ENCODE measurements around the gene ADGRF1.

Gene ADGRF1

GRCh38 chr6:47032974-47033765 lies 9.0 kb downstream of the ADGRF1 start:
- Histone ChIP-seq H3K27me3 (ENCODE audit: control insufficient read depth in 1 of 2, insufficient read depth in 2 of 2, low read length in 2 of 2) (no peaks in the 10 kb centered on the region), H3K4me3 (ENCODE audit: low read depth in 1 of 2, low read length in 2 of 2) (no peak overlapping the region), H3K4me1 (ENCODE audit: insufficient read depth, low read length) (peaks cover 10% of the 10 kb centered on the region), H3K9me3 (ENCODE audit: low read length) (no peaks in the 10 kb centered on the region), H3K27ac (ENCODE audit: low read depth, low read length) (no peak overlapping the region), H3K36me3 (ENCODE audit: insufficient read depth, low read length) (no peaks in the 10 kb centered on the region), H3K9ac (ENCODE audit: low read length) (no peak overlapping the region)

DNA sequence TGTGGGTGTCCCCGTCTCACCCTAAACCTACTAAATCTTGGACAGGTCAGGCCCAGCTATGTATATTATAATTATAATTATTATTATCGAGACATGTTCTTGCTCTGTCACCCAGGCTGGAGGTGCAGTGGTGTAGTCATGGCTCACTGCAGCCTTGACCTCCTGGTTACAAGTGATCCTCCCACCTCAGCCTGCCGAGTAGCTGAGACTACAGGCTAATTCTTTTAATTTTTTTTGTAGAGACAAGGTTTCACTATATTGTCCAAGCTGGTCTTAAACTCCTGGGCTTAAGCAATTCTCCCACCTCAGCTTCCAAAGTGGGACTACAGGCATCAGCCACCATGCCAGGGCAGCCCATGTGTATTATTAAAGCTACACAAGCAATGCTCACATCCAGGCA lies 10.5 kb downstream of the ADGRF1 start:
- Histone ChIP-seq H3K9me3 (ENCODE audit: low read length) (no peaks in the 10 kb centered on the region), H3K9ac (ENCODE audit: low read length) (no peak overlapping the region), H3K4me1 (ENCODE audit: insufficient read depth, low read length) (peaks cover 10% of the 10 kb centered on the region), H3K27ac (ENCODE audit: low read depth, low read length) (no peak overlapping the region), H3K4me3 (ENCODE audit: low read depth in 1 of 2, low read length in 2 of 2) (no peak overlapping the region), H3K36me3 (ENCODE audit: insufficient read depth, low read length) (no peaks in the 10 kb centered on the region), H3K27me3 (ENCODE audit: control insufficient read depth in 1 of 2, insufficient read depth in 2 of 2, low read length in 2 of 2) (no peaks in the 10 kb centered on the region)

DNA sequence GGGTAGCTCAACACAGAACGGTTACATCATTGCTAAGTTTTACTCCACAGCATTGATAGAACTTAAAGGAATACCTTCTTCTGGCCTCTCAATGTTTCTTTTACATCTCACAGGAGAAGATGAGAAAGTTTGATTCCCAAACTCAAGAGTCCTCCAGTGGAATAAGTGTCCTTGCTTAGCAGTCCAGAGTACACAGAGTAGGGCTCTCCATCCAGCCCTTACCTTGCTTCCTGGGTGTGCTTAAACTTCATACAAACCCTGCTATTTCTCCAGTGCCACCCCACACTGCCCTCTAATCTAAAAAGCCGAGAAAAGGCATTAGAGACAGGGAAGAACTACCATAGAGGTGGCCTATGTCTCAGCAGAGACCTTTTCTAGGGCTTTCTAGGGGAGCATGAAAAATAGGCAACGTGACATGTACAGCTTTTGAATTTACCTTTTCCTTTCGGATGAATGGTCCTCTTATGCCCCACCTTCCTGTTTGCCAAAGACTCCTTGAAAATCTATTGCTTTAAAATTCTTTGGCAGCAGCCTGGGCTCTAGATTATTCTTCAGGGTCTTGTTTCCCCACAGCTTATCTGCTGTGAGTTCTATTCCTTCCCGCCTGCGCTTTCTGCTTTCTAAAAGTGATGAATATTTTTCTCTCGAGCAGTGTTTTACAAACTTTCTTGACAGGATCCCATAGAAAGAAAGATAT lies 12.1 kb downstream of the ADGRF1 start:
- Histone ChIP-seq H3K27ac (ENCODE audit: low read depth, low read length) (no peak overlapping the region), H3K9me3 (ENCODE audit: low read length) (no peaks in the 10 kb centered on the region)

GRCh38 chr6:47028835-47029360 lies 13.2 kb downstream of the ADGRF1 start:
- H3K4me1 ChIP-seq (ENCODE audit: insufficient read depth, low read length): no peaks in the 10 kb centered on the region
- H3K4me3 ChIP-seq (ENCODE audit: low read depth in 1 of 2, low read length in 2 of 2): no peak overlapping the region
- H3K36me3 ChIP-seq (ENCODE audit: insufficient read depth, low read length): no peaks in the 10 kb centered on the region
- H3K9me3 ChIP-seq (ENCODE audit: low read length): no peaks in the 10 kb centered on the region
- no peak overlapping the region for H3K9ac ChIP-seq (ENCODE audit: low read length)
- H3K27ac ChIP-seq (ENCODE audit: low read depth, low read length): no peak overlapping the region
- no peaks in the 10 kb centered on the region for H3K27me3 ChIP-seq (ENCODE audit: control insufficient read depth in 1 of 2, insufficient read depth in 2 of 2, low read length in 2 of 2)

More for the DNA sequence above, 12.1 kb downstream of the ADGRF1 start:
- Histone ChIP-seq H3K36me3 (ENCODE audit: insufficient read depth, low read length) (no peaks in the 10 kb centered on the region), H3K9ac (ENCODE audit: low read length) (no peak overlapping the region), H3K27me3 (ENCODE audit: control insufficient read depth in 1 of 2, insufficient read depth in 2 of 2, low read length in 2 of 2) (no peaks in the 10 kb centered on the region), H3K4me1 (ENCODE audit: insufficient read depth, low read length) (peaks cover 9% of the 10 kb centered on the region), H3K4me3 (ENCODE audit: low read depth in 1 of 2, low read length in 2 of 2) (no peak overlapping the region)

GRCh38 chr6:47027315-47027714 lies 14.8 kb downstream of the ADGRF1 start:
- H3K9me3 ChIP-seq (ENCODE audit: low read length): no peaks in the 10 kb centered on the region

DNA sequence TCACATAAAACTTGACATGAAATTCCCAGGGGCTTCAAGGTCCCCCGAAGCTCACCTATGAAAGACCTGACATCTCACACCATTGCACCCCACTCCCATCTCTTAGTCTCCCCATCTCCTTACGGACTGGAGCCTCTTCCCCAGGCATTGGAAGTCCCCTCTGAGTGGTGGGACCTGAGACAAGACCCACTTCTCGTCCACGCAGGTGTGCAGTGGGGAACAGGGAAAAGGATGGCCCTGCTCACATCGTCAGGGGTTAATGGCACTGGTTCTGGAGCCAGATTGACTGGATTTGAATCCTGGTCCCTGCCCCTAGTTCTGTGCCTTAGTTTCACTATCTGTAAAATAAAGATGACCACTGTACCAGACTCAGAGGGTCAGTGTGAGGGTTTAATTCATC lies 15.5 kb downstream of the ADGRF1 start:
- H3K36me3 ChIP-seq (ENCODE audit: insufficient read depth, low read length): no peaks in the 10 kb centered on the region
- no peak overlapping the region for H3K27ac ChIP-seq (ENCODE audit: low read depth, low read length)
- no peaks in the 10 kb centered on the region for H3K4me1 ChIP-seq (ENCODE audit: insufficient read depth, low read length)
- no peak overlapping the region for H3K4me3 ChIP-seq (ENCODE audit: low read depth in 1 of 2, low read length in 2 of 2)
- no peak overlapping the region for H3K9ac ChIP-seq (ENCODE audit: low read length)
- no peaks in the 10 kb centered on the region for H3K27me3 ChIP-seq (ENCODE audit: control insufficient read depth in 1 of 2, insufficient read depth in 2 of 2, low read length in 2 of 2)
- no peaks in the 10 kb centered on the region for H3K9me3 ChIP-seq (ENCODE audit: low read length)

More at GRCh38 chr6:47027315-47027714, 14.8 kb downstream of the ADGRF1 start:
- no peaks in the 10 kb centered on the region for H3K4me1 ChIP-seq (ENCODE audit: insufficient read depth, low read length)
- H3K4me3 ChIP-seq (ENCODE audit: low read depth in 1 of 2, low read length in 2 of 2): no peak overlapping the region
- H3K36me3 ChIP-seq (ENCODE audit: insufficient read depth, low read length): no peaks in the 10 kb centered on the region
- H3K27ac ChIP-seq (ENCODE audit: low read depth, low read length): no peak overlapping the region
- no peak overlapping the region for H3K9ac ChIP-seq (ENCODE audit: low read length)
- H3K27me3 ChIP-seq (ENCODE audit: control insufficient read depth in 1 of 2, insufficient read depth in 2 of 2, low read length in 2 of 2): no peaks in the 10 kb centered on the region

- H3K27ac ChIP-seq (ENCODE audit: low read depth, low read length): no peak overlapping the region
- no peaks in the 10 kb centered on the region for H3K27me3 ChIP-seq (ENCODE audit: control insufficient read depth in 1 of 2, insufficient read depth in 2 of 2, low read length in 2 of 2)
- H3K4me1 ChIP-seq (ENCODE audit: insufficient read depth, low read length): no peaks in the 10 kb centered on the region
- no peaks in the 10 kb centered on the region for H3K36me3 ChIP-seq (ENCODE audit: insufficient read depth, low read length)
- H3K9ac ChIP-seq (ENCODE audit: low read length): no peak overlapping the region
- no peak overlapping the region for H3K4me3 ChIP-seq (ENCODE audit: low read depth in 1 of 2, low read length in 2 of 2)
- no peaks in the 10 kb centered on the region for H3K9me3 ChIP-seq (ENCODE audit: low read length)
These were observed 18.6 kb downstream of the ADGRF1 start for GRCh38 chr6:47023573-47023972.

- Histone ChIP-seq H3K36me3 (ENCODE audit: insufficient read depth, low read length) (no peaks in the 10 kb centered on the region), H3K4me1 (ENCODE audit: insufficient read depth, low read length) (no peaks in the 10 kb centered on the region), H3K27me3 (ENCODE audit: control insufficient read depth in 1 of 2, insufficient read depth in 2 of 2, low read length in 2 of 2) (no peaks in the 10 kb centered on the region), H3K4me3 (ENCODE audit: low read depth in 1 of 2, low read length in 2 of 2) (no peak overlapping the region), H3K9ac (ENCODE audit: low read length) (no peak overlapping the region), H3K9me3 (ENCODE audit: low read length) (no peaks in the 10 kb centered on the region), H3K27ac (ENCODE audit: low read depth, low read length) (no peak overlapping the region)
These were observed 19.9 kb downstream of the ADGRF1 start for GRCh38 chr6:47022191-47022590.

DNA sequence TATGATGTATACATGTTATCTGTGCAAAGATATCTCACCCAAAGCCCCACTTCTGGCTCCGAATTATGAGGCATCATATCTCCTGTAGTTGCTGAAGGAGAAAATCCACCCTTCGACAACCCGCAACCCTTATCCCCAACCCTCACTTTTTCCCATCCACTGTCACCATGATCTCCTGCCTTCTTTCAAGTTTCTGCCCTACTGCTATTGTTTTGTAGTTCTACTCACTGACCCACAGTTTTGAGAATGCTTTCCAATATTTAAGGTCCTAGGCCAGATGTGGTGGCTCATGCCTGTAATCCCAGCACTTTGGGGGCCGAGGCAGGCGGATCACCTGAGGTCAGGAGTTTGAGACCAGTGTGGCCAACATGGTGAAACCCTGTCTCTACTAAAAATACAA lies 22.2 kb downstream of the ADGRF1 start:
- no peaks in the 10 kb centered on the region for H3K4me1 ChIP-seq (ENCODE audit: insufficient read depth, low read length)
- no peaks in the 10 kb centered on the region for H3K36me3 ChIP-seq (ENCODE audit: insufficient read depth, low read length)
- H3K9ac ChIP-seq (ENCODE audit: low read length): no peak overlapping the region
- H3K27ac ChIP-seq (ENCODE audit: low read depth, low read length): no peak overlapping the region
- H3K4me3 ChIP-seq (ENCODE audit: low read depth in 1 of 2, low read length in 2 of 2): no peak overlapping the region
- H3K9me3 ChIP-seq (ENCODE audit: low read length): no peaks in the 10 kb centered on the region
- H3K27me3 ChIP-seq (ENCODE audit: control insufficient read depth in 1 of 2, insufficient read depth in 2 of 2, low read length in 2 of 2): no peaks in the 10 kb centered on the region

DNA sequence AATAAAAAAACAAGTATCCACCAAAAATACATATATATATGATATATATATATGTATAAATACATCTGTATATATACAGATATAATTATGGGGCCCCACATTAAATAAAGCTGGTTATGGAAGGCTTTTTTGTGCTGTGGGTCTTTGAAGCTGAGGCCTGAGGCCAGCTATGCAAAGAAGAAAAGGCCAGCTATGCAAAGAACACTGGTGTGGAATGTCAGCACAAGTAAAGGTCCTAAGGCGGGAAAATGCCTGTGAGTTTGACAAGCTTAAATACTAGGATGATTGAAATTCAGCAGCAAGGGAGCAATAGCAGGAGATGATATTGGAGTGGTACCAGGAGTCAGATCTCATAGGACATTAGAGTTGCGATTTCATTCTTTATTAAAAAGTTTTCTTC lies 25.2 kb downstream of the ADGRF1 start:
- Histone ChIP-seq H3K36me3 (ENCODE audit: insufficient read depth, low read length) (no peaks in the 10 kb centered on the region), H3K4me1 (ENCODE audit: insufficient read depth, low read length) (no peaks in the 10 kb centered on the region), H3K27me3 (ENCODE audit: control insufficient read depth in 1 of 2, insufficient read depth in 2 of 2, low read length in 2 of 2) (no peaks in the 10 kb centered on the region), H3K9me3 (ENCODE audit: low read length) (no peaks in the 10 kb centered on the region), H3K27ac (ENCODE audit: low read depth, low read length) (no peak overlapping the region), H3K4me3 (ENCODE audit: low read depth in 1 of 2, low read length in 2 of 2) (no peak overlapping the region), H3K9ac (ENCODE audit: low read length) (no peak overlapping the region)

DNA sequence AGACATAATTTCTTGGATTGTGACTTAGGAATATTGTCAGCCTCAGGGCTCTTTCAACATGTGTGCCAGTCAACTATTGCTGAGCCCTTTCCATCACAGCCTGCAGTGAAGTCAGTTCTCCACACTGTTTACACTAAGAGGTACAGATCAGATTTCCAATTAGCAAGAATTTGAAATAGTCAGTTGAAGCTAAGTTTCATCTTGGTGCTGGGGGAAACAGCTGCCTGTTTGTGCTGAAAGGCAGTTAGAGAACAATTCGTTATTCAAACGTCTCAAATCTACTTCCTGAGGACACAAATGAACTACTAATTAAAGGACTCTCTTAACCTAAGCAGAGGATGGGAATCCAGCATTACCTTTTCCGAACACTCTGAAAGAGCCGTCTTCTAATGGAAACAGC lies 25.9 kb downstream of the ADGRF1 start:
- Histone ChIP-seq H3K9ac (ENCODE audit: low read length) (no peak overlapping the region), H3K27ac (ENCODE audit: low read depth, low read length) (no peak overlapping the region), H3K4me1 (ENCODE audit: insufficient read depth, low read length) (no peaks in the 10 kb centered on the region), H3K27me3 (ENCODE audit: control insufficient read depth in 1 of 2, insufficient read depth in 2 of 2, low read length in 2 of 2) (no peaks in the 10 kb centered on the region), H3K36me3 (ENCODE audit: insufficient read depth, low read length) (no peaks in the 10 kb centered on the region), H3K9me3 (ENCODE audit: low read length) (no peaks in the 10 kb centered on the region), H3K4me3 (ENCODE audit: low read depth in 1 of 2, low read length in 2 of 2) (no peak overlapping the region)

Data from muscle layer of colon (tissue), 2 donors.